ENCODE data around the gene EP400. TPM values are rescaled to one million over a fixed set of nuclear protein-coding genes. Genes with fewer than 3 reads are reported as not detected.

Gene EP400
- total RNA-seq, 2 experiments from 2014 or later, result 45.6 to 46.1 TPM

DNA sequence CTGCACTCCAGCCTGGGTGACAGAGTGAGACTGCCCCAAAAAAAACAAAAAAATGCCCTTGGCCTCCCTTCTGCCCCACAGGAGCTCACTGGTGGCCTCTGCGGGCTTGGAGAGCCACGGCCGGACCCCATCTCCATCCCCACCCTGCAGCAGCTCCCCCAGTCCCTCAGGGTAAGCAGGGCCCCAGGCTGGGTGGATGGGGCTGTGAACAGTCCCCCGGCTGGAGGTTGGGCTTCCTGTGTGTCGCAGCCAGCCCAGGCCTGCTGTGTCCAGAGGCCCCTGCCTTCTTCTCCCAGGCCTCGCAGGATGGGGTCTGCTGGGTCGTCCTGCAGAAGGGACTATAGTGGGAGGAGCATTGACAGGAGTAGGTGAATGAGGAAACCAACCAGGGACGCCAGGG, 36.1 kb upstream of the EP400 start:
- TF ChIP-seq, protein P1, sequence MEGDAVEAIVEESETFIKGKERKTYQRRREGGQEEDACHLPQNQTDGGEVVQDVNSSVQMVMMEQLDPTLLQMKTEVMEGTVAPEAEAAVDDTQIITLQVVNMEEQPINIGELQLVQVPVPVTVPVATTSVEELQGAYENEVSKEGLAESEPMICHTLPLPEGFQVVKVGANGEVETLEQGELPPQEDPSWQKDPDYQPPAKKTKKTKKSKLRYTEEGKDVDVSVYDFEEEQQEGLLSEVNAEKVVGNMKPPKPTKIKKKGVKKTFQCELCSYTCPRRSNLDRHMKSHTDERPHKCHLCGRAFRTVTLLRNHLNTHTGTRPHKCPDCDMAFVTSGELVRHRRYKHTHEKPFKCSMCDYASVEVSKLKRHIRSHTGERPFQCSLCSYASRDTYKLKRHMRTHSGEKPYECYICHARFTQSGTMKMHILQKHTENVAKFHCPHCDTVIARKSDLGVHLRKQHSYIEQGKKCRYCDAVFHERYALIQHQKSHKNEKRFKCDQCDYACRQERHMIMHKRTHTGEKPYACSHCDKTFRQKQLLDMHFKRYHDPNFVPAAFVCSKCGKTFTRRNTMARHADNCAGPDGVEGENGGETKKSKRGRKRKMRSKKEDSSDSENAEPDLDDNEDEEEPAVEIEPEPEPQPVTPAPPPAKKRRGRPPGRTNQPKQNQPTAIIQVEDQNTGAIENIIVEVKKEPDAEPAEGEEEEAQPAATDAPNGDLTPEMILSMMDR (IDR thresholded peaks at IDR 0.05), result no peak
- POLR2A ChIA-PET, result no interaction called here
- ATAC-seq (no peak), DNase-seq (no peak)
- CTCF ChIA-PET, result no interaction called here
- no peaks in the 10 kb centered on the region for H3K9me3 Mint-ChIP-seq
- no peaks in the 10 kb centered on the region for H3K36me3 Mint-ChIP-seq (ENCODE audit: low read depth)
- H3K4me3 Mint-ChIP-seq, result no peak overlapping the region
- H3K4me1 Mint-ChIP-seq (ENCODE audit: low read depth), result no peaks in the 10 kb centered on the region
- H3K27ac Mint-ChIP-seq, result no peak overlapping the region
- no peaks in the 10 kb centered on the region for H3K27me3 Mint-ChIP-seq
- intact Hi-C loops (cut with micrococcal nuclease), result no loop called here

DNA sequence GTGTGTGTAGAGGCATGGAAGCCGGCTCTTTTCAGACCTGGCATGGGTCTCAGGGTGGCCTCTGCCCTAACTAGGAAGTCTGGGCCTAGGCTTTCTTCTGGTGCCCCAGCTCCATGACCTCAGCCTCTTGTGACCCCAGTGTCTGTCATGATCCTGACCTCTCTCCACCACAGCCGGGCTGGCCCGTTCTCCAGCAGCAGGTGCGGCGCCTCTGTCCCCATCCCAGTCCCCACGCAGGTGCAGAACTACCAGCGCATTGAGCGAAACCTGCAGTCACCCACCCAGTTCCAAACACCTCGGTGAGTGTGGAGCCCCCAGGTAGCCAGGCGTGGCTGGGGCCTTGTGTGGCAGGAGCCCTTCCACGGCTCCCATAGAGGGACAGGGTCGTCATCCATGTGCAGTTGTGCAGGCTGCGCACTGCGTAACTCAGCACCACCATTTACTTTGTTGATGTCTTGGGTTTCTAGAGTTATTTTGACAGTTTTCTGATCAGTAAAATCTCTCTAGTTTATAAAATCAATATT, 35.5 kb upstream of the EP400 start:
- POLR2A ChIA-PET, result interaction anchor here (1.0 kb wide), 1 partner anchor 15 kb away, joined by 4 read pairs; no protein-coding TSS in a partner anchor
- intact Hi-C loops (cut with micrococcal nuclease), result no loop called here
- CTCF ChIA-PET, result no interaction called here
- TF ChIP-seq, protein P1 (IDR thresholded peaks at IDR 0.05), result no peak
- ATAC-seq (no peak), DNase-seq (no peak)
- Mint-ChIP-seq H3K4me1 (ENCODE audit: low read depth) (no peaks in the 10 kb centered on the region), H3K4me3 (no peak overlapping the region), H3K9me3 (no peaks in the 10 kb centered on the region), H3K27me3 (no peaks in the 10 kb centered on the region), H3K27ac (no peak overlapping the region), H3K36me3 (ENCODE audit: low read depth) (no peaks in the 10 kb centered on the region)

DNA sequence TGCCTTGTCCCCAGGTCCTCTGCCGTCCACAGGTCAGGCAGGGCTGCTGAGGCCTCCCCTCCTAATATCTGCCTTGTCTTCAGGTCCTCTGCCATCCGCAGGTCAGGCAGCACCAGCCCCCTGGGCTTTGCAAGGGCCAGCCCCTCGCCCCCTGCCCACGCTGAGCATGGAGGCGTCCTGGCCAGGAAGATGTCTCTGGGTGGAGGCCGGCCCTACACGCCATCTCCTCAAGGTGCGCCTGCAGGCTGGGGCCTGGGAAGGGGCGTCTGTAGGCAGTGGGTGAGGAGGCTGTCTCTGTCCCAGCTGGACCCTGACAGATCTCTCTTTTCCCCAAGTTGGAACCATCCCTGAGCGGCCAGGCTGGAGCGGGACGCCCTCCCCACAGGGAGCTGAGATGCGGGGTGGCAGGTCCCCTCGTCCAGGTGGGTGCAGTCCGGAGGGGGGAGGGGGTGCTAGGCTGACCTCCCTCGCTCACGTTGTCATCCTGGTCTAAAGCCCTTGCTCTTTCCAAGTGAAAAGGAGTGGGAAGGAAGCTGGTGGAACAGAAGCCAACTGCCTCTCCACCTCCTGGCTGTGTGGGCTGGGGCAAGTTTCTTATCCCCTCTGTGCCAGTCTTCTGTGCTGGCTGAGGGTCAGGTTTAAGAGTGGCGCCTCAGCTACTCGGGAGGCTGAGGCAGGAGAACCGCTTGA, 34.6 kb upstream of the EP400 start:
- Mint-ChIP-seq H3K27me3 (no peaks in the 10 kb centered on the region), H3K9me3 (no peaks in the 10 kb centered on the region), H3K36me3 (ENCODE audit: low read depth) (no peaks in the 10 kb centered on the region), H3K27ac (no peak overlapping the region), H3K4me3 (no peak overlapping the region), H3K4me1 (ENCODE audit: low read depth) (no peaks in the 10 kb centered on the region)
- TF ChIP-seq, protein P1 (IDR thresholded peaks at IDR 0.05), result no peak
- ChIA-PET CTCF (no interaction called here), POLR2A (interaction anchor here (1.0 kb wide), 1 partner anchor 16 kb away, joined by 4 read pairs; no protein-coding TSS in a partner anchor)
- no peak for DNase-seq
- no peak for ATAC-seq
- intact Hi-C loops (cut with micrococcal nuclease), result no loop called here

DNA sequence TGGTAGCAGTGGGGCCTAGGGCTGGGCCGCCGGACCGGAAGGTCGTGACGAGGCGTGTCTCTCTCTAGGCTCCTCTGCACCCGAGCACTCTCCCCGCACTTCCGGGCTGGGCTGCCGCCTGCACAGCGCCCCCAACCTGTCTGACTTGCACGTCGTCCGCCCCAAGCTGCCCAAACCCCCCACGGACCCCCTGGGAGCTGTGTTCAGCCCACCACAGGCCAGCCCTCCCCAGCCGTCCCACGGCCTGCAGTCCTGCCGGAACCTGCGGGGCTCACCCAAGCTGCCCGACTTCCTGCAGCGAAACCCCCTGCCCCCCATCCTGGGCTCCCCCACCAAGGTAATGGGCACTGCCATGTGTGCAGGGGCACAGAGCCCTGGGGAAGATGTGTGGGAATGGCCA, 33.9 kb upstream of the EP400 start:
- DNase-seq (no peak), ATAC-seq (no peak)
- intact Hi-C loops (cut with micrococcal nuclease), result no loop called here
- H3K27me3 Mint-ChIP-seq, result no peaks in the 10 kb centered on the region
- ChIA-PET POLR2A (no interaction called here), CTCF (no interaction called here)
- no peaks in the 10 kb centered on the region for H3K9me3 Mint-ChIP-seq
- no peak overlapping the region for H3K27ac Mint-ChIP-seq
- no peak overlapping the region for H3K4me3 Mint-ChIP-seq
- H3K4me1 Mint-ChIP-seq (ENCODE audit: low read depth), result no peaks in the 10 kb centered on the region
- no peaks in the 10 kb centered on the region for H3K36me3 Mint-ChIP-seq (ENCODE audit: low read depth)
- TF ChIP-seq, protein P1 (IDR thresholded peaks at IDR 0.05), result no peak

DNA sequence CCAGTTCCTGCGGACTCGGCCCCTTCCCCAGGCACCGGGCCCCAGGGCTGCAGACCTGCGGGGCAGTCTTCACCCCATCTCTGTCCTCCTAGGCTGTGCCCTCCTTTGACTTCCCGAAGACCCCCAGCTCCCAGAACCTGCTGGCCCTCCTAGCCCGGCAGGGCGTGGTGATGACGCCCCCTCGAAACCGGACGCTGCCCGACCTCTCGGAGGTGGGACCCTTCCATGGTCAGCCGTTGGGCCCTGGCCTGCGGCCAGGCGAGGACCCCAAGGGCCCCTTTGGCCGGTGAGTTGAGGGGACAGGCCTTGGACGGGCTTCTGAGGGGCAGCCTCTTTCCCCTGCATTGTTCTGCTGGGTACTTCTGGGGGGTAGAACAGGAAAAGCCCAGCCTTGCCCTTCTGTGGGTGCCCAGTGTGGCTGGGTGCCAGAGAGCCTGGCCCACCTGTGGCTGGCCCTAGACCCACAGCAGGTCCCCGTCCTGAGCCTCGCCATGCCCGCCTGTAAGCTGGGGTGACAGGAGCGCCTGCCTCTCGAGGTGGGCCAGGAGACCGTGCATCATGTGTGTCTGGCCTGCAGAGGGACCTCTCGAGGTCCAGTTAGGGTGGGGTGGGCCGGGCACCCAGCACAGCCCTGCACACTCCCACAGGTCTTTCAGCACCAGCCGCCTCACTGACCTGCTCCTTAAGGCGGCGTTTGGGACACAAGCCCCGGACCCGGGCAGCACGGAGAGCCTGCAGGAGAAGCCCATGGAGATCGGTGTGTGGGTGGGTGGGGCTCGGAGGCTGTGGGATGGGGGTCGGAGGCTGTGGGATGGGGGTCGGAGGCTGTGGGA, 33.2 kb upstream of the EP400 start:
- no peaks in the 10 kb centered on the region for H3K36me3 Mint-ChIP-seq (ENCODE audit: low read depth)
- H3K9me3 Mint-ChIP-seq, result no peaks in the 10 kb centered on the region
- ChIA-PET CTCF (no interaction called here), POLR2A (no interaction called here)
- no peaks in the 10 kb centered on the region for H3K4me1 Mint-ChIP-seq (ENCODE audit: low read depth)
- intact Hi-C loops (cut with micrococcal nuclease), result no loop called here
- H3K27me3 Mint-ChIP-seq, result no peaks in the 10 kb centered on the region
- no peak overlapping the region for H3K27ac Mint-ChIP-seq
- DNase-seq (no peak), ATAC-seq (no peak)
- no peak overlapping the region for H3K4me3 Mint-ChIP-seq
- TF ChIP-seq, protein P1 (IDR thresholded peaks at IDR 0.05), result no peak
